Upper lobe of left lung (tissue), 6 donors: Measurements from ENCODE around the gene DPP10. TPM values are rescaled to one million over a fixed set of nuclear protein-coding genes. Genes with fewer than 3 reads are reported as not detected.

Experiments
- ATAC-seq, 2 donors: fragments of 200-7000 bp; cut with Tn5 transposase; one replicate each; pipeline ENCODE4 v1.9.1; 2022; ENCODE audit warnings: mild to moderate bottlenecking in 2 of 2, moderate library complexity in 2 of 2; ENCODE audit not compliant: low FRiP score in 2 of 2
- DNase-seq, 2 donors: peaks; one replicate each; pipeline ENCODE4 v3.0.0-alpha.2; 2019 to 2020
- H3K27ac ChIP-seq, 4 donors: fragments of 200-600 bp; sonication (generic); one replicate each; pipeline ENCODE4 v1.5.1; 2016 to 2019
- H3K27me3 ChIP-seq, 4 donors: fragments of 200-600 bp; sonication (generic); one replicate each; pipeline ENCODE4 v1.5.1; 2017 to 2019
- H3K36me3 ChIP-seq, 4 donors: fragments of 200-600 bp; sonication (generic); one replicate each; pipeline ENCODE4 v1.5.1; 2016 to 2019
- H3K4me1 ChIP-seq, 4 donors: fragments of 200-600 bp; sonication (generic); one replicate each; pipeline ENCODE4 v1.5.1; 2018 to 2019
- H3K4me3 ChIP-seq, 4 donors: fragments of 200-600 bp; sonication (generic); one replicate each; pipeline ENCODE4 v1.5.1; 2017 to 2019; ENCODE audit warnings: mild to moderate bottlenecking in 2 of 4, moderate library complexity in 1 of 4
- H3K9me3 ChIP-seq, 4 donors: fragments of 200-600 bp; sonication (generic); one replicate each; pipeline ENCODE4 v1.5.1; 2018 to 2019
- EP300 ChIP-seq, 4 donors: sonication (generic); formaldehyde crosslinking; IDR thresholded peaks; one replicate each; pipeline ENCODE4 v1.5.1; 2017; ENCODE audit warnings: antibody characterized with exemption in 4 of 4, control low read depth in 2 of 4
- POLR2A ChIP-seq, 4 donors: fragments of 450-650 bp; IDR thresholded peaks; one replicate each; pipeline ENCODE4 v1.5.1; 2016 to 2017; ENCODE audit warnings: antibody characterized with exemption in 4 of 4, mild to moderate bottlenecking in 2 of 4
- POLR2AphosphoS5 ChIP-seq, 2 donors: sonication (generic); formaldehyde crosslinking; IDR thresholded peaks; one replicate each; pipeline ENCODE4 v1.5.1; 2017; ENCODE audit warnings: antibody characterized with exemption in 2 of 2
- WGBS, 2 donors: methylation state at CpG; one replicate each; pipeline ENCODE4 v1.1.5; 2017 to 2018; 5-methylcytosine and 5-hydroxymethylcytosine counted together
- total RNA-seq, 6 donors: library from RNA; depleted of rRNA in 4 of 6; stranded (reverse); fragments of >200 nt in 4 of 6; gene quantifications; one replicate each; pipeline versions ENCODE4 v1.1.0 to v1.2.1, GENCODE V29; 2016 to 2021
- TF ChIP-seq, protein P1 (sequence below), 6 experiments: fragments of 450-650 bp in 4 of 6; fragments of 200-600 bp in 2 of 6; sonication (generic) in 2 of 6; IDR thresholded peaks; one replicate each; pipeline ENCODE4 v1.5.1; 2016 to 2019; ENCODE audit warnings: antibody characterized with exemption in 6 of 6
- donor health status: DM: no; HTN: no; CAD: no; lungs with moderate emphysema.
- donor health status: DM: no; HTN: yes; CAD: no; lungs with severe emphysema.

Gene DPP10
- total RNA-seq, 6 donors from 2014 or later: 0.46 to 1.7 (median 0.77) TPM; not detected in 2

DNA sequence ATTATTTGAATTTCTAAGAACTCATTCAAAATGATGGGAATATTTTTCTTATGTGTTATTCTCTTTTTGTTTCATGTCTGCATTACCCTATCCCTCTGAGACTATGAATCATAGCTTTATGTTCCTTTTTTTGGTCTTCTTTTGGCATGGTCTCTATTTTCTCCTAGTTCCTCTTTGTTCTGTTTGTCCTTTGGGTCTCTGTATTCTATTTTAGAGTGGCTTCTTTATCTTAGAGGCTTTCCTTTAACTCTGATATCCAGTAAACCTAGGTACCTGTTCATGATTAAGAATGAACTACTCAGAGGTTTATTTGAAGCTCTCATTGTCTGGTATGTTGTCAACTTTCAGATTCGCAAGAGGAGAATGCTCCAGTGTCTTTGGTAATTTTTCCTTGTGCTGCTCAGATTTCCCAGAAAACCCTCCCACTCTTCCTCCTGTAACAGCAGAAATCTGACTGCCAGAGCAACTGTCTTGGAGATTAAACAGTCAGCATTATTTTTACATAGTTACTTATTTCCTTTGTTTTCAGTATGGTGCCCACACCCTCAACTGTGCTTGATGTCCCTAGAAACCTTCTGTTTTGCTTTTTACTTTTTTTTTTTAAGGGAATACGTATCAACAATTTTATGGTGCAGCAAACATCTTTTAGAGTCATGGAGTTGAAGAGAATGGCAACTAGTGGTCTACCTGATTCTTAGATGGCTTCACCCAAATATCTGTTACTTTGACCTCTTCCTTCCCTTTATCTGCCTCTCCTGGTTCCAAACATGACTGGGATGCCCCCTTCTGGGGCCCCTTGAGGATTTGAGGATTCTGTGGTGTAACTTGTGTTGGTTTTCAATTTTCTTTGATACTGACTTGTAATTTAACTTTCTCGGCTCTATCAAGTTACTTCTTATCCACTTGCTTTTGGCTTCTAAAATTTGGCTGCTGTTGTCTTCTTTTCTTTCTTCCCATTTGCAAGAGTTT lies 92.0 kb downstream of the DPP10 start:
- Histone ChIP-seq H3K4me3 (no peak overlapping the region), H3K36me3 (no peaks in the 10 kb centered on the region), H3K4me1 (no peaks in the 10 kb centered on the region), H3K9me3 (no peaks in the 10 kb centered on the region), H3K27ac (no peak overlapping the region), H3K27me3 (no peaks in the 10 kb centered on the region)
- no peak for TF ChIP-seq EP300 (IDR thresholded peaks at IDR 0.05)
- TF ChIP-seq POLR2A (IDR thresholded peaks at IDR 0.05): no peak
- TF ChIP-seq POLR2AphosphoS5 (IDR thresholded peaks at IDR 0.05): no peak
- TF ChIP-seq, protein P1, sequence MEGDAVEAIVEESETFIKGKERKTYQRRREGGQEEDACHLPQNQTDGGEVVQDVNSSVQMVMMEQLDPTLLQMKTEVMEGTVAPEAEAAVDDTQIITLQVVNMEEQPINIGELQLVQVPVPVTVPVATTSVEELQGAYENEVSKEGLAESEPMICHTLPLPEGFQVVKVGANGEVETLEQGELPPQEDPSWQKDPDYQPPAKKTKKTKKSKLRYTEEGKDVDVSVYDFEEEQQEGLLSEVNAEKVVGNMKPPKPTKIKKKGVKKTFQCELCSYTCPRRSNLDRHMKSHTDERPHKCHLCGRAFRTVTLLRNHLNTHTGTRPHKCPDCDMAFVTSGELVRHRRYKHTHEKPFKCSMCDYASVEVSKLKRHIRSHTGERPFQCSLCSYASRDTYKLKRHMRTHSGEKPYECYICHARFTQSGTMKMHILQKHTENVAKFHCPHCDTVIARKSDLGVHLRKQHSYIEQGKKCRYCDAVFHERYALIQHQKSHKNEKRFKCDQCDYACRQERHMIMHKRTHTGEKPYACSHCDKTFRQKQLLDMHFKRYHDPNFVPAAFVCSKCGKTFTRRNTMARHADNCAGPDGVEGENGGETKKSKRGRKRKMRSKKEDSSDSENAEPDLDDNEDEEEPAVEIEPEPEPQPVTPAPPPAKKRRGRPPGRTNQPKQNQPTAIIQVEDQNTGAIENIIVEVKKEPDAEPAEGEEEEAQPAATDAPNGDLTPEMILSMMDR (IDR thresholded peaks at IDR 0.05): no peak
- ATAC-seq (peak in 1 of 2 donors; percentile 85), DNase-seq (no peak)
- 65 to 66% methylated on average over 3 of the region's 3 CpGs for WGBS, 2 donors

DNA sequence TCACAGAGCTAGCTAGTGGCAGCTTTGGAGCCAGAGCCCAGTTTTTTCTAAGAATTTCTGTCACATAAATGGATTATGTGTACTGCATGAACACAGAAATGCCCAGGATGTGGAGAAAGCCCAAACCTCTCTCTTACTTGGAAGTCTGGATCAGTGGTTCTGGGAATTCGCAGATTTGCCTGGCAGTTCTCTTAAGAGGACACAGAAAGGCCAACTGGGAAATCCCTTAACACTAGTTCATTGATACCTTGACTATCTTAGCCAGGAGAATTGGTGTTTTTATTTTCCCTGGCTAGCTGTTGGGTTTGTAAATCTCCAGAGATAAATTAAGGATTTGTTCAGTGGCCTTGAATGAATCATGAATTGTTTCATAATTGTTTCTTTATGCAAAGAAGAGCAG lies 95.3 kb downstream of the DPP10 start:
- H3K27ac ChIP-seq: no peak overlapping the region
- TF ChIP-seq POLR2AphosphoS5 (IDR thresholded peaks at IDR 0.05): no peak
- no peak for TF ChIP-seq EP300 (IDR thresholded peaks at IDR 0.05)
- TF ChIP-seq, protein P1 (IDR thresholded peaks at IDR 0.05): no peak
- TF ChIP-seq POLR2A (IDR thresholded peaks at IDR 0.05): no peak
- no peaks in the 10 kb centered on the region for H3K9me3 ChIP-seq
- H3K4me1 ChIP-seq: no peaks in the 10 kb centered on the region
- 68 to 88% methylated on average over 1 of the region's 1 CpG for whole genome bisulfite sequencing, 2 donors
- H3K4me3 ChIP-seq: no peak overlapping the region
- H3K27me3 ChIP-seq: no peaks in the 10 kb centered on the region
- DNase-seq: no peak
- no peak for ATAC-seq
- no peaks in the 10 kb centered on the region for H3K36me3 ChIP-seq

GRCh38 chr2:114542695-114543094 lies 100.3 kb downstream of the DPP10 start:
- 19 to 24% methylated on average over 2 of the region's 2 CpGs for WGBS, 2 donors
- Histone ChIP-seq H3K27ac (peak overlapping the region in 1 of 4 donors; percentile 1), H3K4me1 (peaks cover 0 to 10% (median 2%) of the 10 kb centered on the region in 4 donors), H3K36me3 (no peaks in the 10 kb centered on the region), H3K4me3 (no peak overlapping the region), H3K9me3 (no peaks in the 10 kb centered on the region), H3K27me3 (no peaks in the 10 kb centered on the region)
- no peak for DNase-seq
- peak in 1 of 2 donors; percentile 77 for ATAC-seq
- TF ChIP-seq POLR2AphosphoS5 (IDR thresholded peaks at IDR 0.05) (no peak), POLR2A (IDR thresholded peaks at IDR 0.05) (no peak), EP300 (IDR thresholded peaks at IDR 0.05) (no peak)
- TF ChIP-seq, protein P1 (IDR thresholded peaks at IDR 0.05): no peak

GRCh38 chr2:114543236-114543766 lies 100.9 kb downstream of the DPP10 start:
- H3K27ac ChIP-seq: peak overlapping the region in 1 of 4 donors; percentile 1

More at GRCh38 chr2:114543236-114543766, 100.9 kb downstream of the DPP10 start:
- Histone ChIP-seq H3K4me1 (peaks cover 0 to 10% (median 2%) of the 10 kb centered on the region in 4 donors), H3K36me3 (no peaks in the 10 kb centered on the region), H3K9me3 (no peaks in the 10 kb centered on the region), H3K27me3 (no peaks in the 10 kb centered on the region), H3K4me3 (no peak overlapping the region)
- 5 to 6% methylated on average over 7 of the region's 7 CpGs for WGBS, 2 donors
- DNase-seq (peak in 1 of 2 donors; percentile 21), ATAC-seq (peak; percentile 54 to 85)
- TF ChIP-seq EP300 (IDR thresholded peaks at IDR 0.05) (no peak), POLR2AphosphoS5 (IDR thresholded peaks at IDR 0.05) (no peak), POLR2A (IDR thresholded peaks at IDR 0.05) (no peak)
- TF ChIP-seq, protein P1 (IDR thresholded peaks at IDR 0.05): peak in 4 of 6 experiments; percentile 5 to 34 (median 30)
